D341Med (cell line): Measurements from ENCODE around the gene FOXN3.

ENCODE experiments used
- DNase-seq: peaks from one replicate; pipeline ENCODE4 v3.0.0; 2012; ENCODE audit warnings: low spot score

Gene FOXN3

DNA sequence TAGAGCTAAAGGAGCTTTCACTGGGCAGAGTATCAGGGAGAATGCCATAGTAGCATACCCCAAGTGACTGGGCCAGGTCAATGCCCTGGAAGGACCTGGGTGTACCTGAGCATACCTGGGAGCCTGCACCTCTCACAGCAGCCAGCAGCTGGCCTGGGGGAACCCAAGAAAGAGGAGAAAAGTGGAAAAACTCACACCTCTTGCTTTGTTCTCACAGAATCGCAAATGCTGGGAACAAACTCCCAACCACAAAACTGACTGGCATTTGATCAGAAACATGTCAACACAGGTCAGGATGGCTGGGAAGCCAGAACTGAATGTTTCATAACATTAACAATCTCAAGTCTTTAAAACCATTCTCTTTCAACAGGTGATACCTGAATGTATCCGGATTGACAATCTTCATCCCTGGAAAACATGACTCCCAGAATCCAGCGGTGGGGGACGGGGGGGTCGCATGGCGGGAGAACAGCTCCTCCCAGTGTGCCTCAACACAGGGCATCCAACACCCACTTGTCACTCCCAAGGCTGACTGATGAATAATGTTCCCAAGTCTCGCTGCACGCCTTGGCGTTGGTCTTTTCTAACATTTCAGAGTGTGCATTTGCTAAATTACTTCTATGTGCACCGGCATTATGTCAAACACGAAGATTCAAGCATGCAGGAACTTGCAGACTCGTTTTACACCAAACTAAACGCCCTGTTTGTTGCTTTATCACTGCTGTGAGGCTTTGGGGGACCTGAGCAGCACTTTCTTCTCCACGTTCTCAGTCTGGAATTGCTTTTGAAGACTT is 7.9 kb downstream of the FOXN3 start:
- DNase-seq: no peak

DNA sequence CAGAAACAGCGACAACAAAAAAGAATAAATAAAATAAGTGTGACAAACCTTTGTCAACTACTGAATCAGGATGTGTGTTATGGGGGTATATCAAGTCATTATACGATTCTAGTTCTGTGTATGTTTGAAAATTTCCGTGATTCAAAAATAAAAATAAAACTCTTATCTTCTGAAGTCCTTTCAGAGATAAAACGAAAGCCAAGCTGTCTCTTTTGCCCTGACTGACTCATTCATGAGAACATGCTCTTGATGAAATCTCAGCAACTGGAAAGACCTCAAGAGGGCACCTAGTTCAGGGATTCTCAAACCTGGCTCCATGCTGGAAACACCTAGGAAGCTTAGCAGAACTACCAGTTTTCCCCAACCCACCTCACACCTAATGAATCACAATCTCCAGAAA is 9.2 kb downstream of the FOXN3 start:
- DNase-seq: no peak

DNA sequence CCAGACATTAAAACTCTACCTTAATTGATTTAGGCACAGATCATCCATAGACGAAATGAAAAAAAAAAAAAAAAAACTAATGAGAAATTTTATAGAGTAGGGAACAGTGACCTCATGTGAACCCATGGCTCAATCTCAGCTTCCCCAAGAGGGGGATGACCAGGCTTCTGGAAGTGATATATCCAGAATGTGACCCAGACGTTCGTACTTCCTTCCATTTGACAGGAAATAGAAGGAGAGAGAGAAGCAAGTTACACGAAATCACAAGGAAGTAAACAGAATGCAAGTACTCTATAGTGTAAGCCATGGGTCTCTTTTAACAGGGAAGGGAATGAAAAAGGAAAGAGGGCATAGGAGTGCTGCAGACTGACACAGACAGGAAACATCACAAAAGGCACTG is 10.1 kb downstream of the FOXN3 start:
- DNase-seq: no peak

DNA sequence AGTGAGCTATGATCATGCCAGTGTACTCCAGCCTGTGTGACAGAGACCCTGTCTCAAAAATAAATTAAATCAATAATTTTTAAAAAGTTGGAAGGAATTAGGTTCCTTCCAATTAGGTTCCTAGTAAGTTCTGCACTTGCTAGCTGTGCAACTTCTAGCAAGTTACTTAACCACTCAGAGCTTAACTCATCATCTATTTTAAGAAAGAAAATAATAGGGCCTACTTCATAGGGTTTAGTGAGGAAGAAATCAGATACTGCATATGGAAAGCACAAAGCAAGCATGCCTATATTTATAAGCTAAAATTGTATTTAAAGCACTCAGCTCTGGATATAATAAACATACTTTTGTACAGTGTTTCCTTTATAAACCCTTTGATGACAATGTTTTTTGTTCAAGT is 10.7 kb downstream of the FOXN3 start:
- DNase-seq: no peak

DNA sequence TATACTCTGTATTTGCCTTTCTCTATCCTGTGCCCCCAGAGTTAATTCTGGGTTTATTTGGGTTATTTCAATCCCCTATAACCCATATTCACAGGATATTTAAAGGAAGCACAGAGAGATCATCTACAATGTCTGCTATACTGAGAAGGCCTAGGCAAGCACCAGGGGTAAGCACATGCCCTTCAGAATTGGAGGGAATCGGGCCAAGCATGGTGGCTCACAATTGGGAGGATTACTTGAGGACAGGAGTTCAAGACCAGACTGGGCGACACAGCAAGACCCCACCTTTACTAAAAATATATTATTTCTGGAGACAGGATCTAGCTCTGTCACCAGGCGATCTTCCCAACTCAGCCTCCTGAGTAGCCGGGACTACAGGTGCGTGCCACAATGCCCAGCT is 11.3 kb downstream of the FOXN3 start:
- DNase-seq: no peak

DNA sequence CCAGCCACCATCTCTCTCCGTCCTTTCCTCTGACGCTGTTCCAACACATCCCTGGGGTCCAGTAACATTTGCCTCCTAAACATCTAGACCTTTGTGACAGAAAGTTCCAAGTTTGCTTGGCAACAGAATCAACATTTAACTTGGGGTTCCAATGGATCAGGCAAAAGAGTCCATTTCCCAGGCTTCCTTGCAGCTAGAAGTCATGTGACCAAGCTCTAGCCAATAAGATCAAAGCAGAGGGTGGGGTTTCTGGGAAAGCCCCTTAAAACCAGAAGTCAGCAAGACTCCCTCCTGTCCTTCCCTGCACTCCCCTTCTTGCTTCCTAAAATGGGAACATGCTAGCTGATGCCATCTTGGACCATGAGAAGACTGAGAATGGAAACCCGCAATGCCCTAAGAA is 14.7 kb downstream of the FOXN3 start:
- no peak for DNase-seq

DNA sequence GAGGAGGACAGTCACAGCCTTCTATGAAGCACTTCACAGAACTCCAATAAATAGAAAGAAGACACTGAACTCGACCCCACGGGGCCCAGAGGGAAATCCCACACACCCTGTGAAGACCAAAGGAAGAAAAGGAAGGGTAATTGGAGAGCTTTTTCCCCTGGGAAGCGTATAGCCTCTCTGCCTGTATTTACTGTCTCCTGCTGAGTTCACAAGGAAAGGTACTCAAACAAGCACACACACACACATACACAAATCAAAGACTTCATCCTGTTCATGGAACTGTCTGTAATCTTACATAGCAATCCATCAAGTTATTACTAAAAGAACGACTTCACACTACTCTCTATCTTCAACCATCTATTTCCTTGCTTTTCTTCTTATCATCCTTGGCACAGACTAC is 15.3 kb downstream of the FOXN3 start:
- no peak for DNase-seq

DNA sequence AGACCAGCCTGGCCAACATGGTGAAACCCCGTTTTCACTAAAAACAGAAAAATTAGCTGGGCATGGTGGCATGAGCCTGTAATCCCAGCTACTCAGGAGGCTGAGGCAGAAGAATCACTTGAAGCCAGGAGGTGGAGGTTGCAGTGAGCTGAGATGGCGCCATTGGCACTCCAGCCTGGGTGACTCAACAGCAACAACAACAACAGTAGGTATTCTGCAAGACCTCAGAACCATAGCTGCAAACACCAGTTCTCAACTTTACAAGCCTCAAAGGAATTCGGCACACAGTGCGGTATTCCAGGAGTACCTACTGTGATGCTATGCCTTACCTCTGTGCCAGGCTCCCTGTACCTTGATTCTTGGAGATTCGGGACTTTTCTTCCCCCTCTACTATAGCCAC is 15.8 kb downstream of the FOXN3 start:
- DNase-seq: no peak

DNA sequence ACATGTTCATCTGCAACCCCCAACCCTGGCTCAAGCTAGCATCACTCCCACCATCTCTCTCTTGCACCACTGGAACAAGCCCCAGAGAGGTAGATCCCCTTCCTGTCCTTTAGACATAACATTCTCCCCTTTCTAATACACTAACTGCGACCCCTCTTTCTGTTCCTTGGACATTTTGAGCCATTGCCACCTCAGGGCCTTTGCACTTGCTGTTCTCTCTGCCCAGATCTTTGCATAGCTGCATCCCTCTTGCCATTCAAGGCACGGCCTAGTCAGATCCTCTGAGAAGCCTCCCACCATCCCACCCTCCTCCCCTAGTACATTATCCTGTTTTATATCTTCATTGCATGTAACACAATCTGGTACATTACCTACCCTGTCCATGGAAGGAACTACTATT is 16.5 kb downstream of the FOXN3 start:
- DNase-seq: no peak

DNA sequence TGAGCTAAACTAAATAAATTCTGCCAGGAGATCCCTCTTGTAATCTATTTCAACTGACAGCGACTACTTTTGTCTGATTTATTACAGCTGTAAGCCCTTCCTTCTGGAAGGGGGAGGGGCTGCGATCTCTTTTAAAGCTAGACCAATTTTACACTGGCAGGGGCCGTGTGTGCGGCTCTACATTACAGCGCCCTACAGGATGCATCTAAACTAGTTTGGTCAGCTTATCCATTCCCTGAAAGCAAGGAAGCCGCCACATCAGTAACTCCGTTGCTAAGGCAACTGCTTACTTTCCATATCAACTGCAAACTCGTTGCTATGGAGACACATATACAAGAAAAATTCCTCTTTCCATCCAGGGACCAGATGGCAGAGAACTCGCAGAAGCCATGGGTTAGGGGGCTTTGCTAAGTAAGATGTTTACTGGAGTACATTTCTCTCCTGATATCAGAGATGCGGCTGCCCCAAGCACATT is 17.4 kb downstream of the FOXN3 start:
- no peak for DNase-seq

DNA sequence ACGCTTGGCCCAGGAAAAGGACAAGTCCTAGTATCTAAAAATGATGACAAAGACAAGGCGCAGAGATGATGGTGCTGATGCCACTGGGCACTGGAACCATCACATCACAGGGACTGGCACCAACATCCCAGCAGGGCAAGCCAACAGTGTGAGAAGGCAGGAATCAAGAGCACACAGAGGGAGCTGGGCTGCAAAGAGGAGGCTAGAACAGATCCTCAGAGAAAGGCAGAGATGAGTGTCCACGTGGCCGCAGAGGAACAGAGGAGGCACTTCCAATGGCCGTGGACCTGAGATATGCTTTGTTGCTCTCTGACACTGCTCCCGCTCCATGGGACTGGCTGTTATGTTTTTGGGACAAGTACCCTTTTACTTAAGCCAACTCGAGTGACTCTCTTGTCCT is 17.9 kb downstream of the FOXN3 start:
- no peak for DNase-seq

DNA sequence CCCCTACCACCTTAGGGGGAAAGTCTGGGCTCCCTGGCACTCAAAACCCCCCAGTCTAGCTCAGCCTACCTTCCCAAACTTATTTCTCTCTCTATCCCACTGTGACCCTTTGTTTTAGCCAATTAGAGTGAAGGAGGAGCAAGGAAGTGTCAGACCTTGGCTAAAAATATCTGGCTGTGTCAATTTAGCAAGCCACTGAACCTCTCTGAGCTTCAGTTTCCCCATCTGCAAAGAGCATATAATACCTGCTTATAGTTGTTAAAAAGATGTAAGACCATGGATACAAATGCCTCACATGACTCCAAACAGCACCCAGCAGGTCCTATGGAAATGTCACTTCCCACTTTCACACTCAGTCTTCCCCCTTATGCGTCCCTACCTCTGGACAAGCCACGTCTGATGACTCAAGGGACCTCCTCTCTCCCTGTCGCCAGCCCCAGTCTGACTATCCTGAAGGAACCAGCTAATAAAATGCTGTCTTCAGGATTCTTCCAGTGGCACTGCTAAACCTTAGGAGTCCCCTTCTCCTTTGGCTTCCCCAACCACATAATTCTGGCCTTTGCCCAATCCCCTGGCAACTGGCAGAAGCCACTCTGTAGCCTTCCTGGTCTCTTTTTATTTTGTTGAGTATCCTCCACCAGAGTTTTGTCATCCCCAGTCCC is 19.3 kb downstream of the FOXN3 start:
- DNase-seq: no peak

DNA sequence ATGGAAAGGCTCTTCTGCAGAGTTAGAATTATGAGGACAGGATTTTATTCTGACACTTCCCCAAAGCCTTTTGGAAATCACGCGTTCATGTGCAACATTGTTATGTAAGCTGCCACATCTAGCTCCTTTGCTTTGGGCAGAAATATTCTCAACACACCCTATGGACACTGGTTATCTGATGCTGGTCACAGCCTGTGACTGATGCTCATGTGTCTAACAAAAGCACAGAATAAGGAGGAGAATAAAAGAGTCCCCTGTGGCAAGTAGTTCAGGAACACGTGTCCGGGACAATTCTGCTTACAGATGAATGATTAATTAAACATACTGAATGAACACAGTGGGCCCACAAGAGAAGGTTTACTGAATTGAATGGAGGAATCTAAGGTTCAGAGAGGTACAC is 22.1 kb downstream of the FOXN3 start:
- no peak for DNase-seq

DNA sequence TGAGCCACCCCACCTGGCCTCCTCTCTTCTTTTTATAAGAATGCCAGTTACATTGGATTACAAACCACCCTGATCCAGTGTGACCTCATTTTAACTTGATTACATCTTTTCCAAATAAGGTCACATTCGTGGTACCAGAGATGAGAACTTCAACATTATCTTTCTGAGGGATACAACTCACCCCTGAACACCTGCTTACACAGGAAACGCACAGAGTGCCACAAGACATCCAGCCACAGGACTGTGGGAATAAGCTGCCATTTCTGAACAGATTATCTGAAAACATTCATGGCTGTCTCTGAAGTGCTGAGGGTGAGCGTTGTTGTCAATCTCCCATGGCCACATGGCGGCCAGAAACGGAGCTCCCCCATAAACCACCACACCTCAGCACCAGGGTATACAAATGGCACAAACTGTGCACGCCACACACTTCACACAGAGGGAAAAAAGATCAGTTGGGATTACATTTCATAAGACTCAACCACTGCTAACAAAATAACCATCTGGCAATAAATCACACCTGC is 23.7 kb downstream of the FOXN3 start:
- no peak for DNase-seq

DNA sequence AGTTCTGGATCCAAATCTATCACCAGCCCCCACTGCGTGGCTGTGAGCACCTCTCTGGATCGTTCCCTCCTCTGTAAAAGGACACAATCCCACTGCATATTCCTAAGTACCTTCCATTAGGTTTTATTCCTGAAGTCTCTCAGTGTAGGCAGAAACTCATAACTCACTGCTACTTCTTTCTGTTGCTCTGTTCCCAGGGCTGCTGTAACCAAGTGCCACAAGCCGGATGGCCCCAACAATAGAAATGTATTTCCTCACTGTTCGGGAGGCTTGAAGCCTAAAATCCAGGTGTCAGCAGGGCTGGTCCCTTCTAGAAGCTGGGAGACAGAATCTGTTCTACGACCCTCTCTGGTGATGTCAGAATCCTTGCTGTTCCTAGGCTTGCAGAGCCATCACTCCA is 24.9 kb downstream of the FOXN3 start:
- DNase-seq: no peak

DNA sequence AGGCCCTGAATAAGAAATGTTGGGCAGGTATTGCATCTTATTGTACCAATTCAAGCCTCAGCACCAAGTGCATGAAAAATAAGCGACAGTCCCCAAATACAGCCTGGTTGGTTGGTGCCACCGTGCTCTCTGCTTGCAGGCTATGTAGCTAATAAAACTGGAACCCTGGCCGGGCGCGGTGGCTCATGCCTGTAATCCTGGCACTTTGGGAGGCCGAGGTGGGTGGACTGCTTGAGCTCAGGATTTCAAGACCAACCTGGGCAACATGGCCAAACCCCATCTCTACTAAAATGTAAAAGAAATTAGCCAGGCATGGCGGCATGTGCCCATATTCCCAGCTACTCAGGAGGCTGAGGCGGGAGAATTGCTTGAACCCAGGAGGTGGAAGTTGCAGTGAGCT is 25.5 kb downstream of the FOXN3 start:
- no peak for DNase-seq

DNA sequence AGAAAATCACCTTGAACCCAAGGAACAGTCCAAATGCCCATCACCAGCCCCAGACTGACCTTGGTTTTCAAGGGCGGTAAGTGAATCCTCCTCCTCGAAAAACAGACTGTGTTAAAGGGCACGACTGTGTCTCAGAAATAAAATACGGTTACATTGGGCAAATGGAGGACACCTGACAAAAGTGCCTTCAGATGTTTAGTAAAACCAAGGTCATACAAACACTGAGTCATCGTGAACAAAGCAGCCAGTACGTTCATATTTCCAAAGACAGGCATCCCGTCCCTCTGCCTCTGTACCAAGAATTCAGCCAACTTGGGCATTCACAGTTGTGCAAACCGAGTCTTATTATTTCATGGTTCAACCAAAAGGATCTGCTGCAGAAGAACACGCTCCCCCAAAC is 25.9 kb downstream of the FOXN3 start:
- no peak for DNase-seq

DNA sequence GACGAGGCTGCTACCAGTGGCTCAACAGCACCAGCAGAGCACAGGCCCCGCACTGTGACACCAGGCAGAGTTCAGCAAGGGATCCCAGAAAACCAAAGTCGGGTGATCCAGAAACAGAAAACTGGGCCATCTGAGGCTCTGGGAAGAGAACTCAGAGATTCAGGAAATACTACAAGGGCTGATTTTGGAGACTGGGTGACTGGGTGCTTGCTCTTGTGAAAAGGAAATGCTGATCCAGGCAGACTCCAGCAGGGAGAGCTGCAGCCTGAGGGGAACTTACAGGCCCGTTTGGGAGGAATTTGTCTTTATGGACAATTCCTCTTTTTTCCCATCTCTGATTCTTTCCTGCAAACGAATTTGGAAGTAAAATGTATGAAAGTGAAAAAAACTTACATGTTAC is 28.2 kb downstream of the FOXN3 start:
- no peak for DNase-seq

DNA sequence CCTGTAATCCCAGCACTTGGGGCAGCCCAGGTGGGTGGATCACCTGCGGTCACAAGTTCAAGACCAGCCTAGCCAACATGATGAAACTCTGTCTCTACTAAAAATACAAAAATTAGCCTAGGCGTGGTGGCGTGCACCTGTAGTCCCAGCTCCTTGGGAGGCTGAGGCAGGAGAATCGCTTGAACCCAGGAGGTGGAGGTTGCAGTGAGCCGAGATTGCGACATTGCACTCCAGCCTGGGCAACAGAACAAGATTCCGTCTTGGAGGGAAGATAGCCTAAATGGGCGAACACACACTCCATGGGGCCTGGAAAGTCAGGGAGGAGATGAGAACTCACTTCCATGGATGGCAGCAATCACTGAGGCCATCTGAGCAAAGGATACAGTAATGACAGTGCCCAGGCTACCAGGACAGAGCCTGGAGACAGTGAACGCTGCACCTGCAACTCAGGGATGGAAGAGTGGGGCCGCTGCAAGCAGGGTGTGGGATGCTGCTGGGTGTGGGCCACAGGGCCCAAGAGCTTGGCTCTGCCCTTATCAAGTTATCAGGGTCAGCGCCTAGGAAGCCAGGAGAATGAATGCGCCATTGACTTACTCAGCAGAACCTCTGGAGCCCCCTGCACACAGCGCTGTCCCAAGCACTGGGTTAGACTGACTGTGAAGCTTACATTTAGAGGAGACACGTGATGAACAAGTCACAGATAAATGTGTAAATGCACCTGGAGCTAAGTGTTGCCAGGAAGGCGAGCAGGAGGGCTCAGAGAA is 28.9 kb downstream of the FOXN3 start:
- DNase-seq: no peak

DNA sequence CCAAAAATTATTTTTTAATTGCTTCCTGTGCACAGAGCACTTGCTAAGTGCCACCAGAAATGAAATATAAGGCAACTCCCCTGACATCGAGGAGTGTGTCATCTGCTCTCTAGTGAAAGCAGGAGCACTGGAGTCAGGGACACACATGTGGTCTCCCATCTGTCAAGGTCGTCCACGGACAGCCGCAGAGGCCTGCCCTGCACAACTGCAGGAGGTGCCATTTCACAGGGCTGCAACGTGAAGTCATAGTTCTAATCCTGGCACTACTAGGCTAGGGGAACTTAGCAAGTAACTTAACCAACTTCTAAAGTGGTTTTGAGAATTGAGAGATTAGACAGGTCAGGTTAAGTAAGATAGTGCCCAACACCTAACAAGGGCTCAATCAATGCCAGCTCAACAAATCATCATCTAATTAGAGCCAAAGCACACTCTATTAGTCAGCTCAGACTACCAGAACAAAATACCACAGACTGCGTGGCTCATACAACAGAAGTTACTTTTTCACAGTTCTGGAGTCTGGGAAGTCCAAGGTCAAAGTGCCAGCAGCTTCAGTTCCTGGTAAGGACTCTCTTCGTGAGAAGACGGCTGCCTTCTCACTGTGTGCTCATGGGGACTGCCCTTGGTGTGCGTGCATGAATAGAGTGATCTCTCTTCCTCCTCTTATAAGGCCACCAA is 30.7 kb downstream of the FOXN3 start:
- no peak for DNase-seq

DNA sequence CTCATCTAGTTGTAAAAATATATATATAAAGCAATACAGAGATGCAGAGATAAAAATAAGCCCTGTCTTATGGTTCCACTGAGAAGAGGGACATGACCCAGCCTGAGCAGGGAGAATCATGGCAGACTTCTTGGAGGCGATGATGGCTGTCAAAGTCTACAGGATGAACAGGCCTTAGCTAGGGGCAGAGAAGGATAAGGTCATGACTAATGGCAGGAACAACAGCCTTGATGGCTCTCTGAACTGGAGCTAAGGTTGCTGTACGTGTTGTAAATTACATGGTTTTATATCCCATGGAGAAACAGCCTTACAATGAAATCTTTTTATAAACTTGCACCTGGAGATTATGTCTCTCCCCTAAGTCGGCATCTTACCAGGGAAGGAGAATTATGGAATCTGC is 32.4 kb downstream of the FOXN3 start:
- no peak for DNase-seq

DNA sequence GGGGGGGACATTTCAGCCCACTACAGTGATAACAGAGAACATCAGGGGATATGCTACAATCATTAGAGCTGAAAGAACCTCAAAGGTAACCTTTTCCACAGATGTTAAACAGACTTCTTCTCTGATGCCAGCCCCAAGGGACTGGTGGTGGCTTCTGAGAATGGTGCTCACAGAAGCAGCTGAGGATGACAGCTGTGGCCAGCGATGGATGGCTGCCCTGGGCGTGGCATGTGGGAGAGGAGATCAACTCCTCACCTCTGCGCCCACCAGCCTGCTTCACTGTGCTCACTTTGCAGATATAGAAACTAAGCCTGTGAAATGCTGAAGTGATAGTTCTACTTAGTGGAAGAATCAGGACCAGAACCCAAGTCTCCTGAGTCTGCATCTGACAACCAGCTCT is 33.0 kb downstream of the FOXN3 start:
- DNase-seq: no peak
